OCI-LY7 (cell line): ENCODE measurements around the gene CHADL. TPM values are rescaled to one million over a fixed set of nuclear protein-coding genes. Genes with fewer than 3 reads are reported as not detected.

Experiments
- BruUV-seq: library from RNA; stranded (reverse); fragments of 400-500 nt; replicated peaks from 2 replicates; lab custom pipeline; 2021; lab: Mats Ljungman, UMichigan
- CTCF ChIA-PET: fragments of 300-600 bp; sonication (Branson Sonifier 250); formaldehyde crosslinking; loops from one replicate; lab custom pipeline; 2022; ENCODE audit warnings: antibody characterized with exemption; ENCODE audit not compliant: unreplicated experiment; lab: Charles Lee
- POLR2A ChIA-PET: fragments of 300-600 bp; sonication (Branson Sonifier 250); formaldehyde crosslinking; loops from one replicate; lab custom pipeline; 2022; ENCODE audit warnings: antibody characterized with exemption; lab: Charles Lee
- DNase-seq: peaks from one replicate; pipeline ENCODE4 v3.0.0-alpha.2; 2015; ENCODE audit warnings: low spot score
- H2AFZ ChIP-seq: fragments of 200-600 bp; sonication (generic), shearing (Covaris generic); 2 replicates; pipeline ENCODE4 v1.6.1; 2014; ENCODE audit warnings: mild to moderate bottlenecking, antibody characterized with exemption, low read length, moderate library complexity
- H3K27ac ChIP-seq: fragments of 200-600 bp; sonication (generic); 2 replicates; pipeline ENCODE4 v1.5.1; 2014; ENCODE audit warnings: mixed run types, low read depth, mild to moderate bottlenecking, moderate library complexity, low read length, inconsistent platforms; ENCODE audit not compliant: poor library complexity, severe bottlenecking
- H3K36me3 ChIP-seq: fragments of 200-600 bp; sonication (generic); 2 replicates; pipeline ENCODE4 v1.6.1; 2014; ENCODE audit warnings: mild to moderate bottlenecking, antibody characterized with exemption, low read length, moderate library complexity, mixed read lengths; ENCODE audit not compliant: insufficient read depth
- H3K4me1 ChIP-seq: fragments of 200-600 bp; sonication (generic); 2 replicates; pipeline ENCODE4 v1.5.1; 2014; ENCODE audit warnings: mild to moderate bottlenecking, low read length; ENCODE audit not compliant: insufficient read depth, poor library complexity, severe bottlenecking
- H3K4me2 ChIP-seq: fragments of 200-600 bp; sonication (generic); 2 replicates; pipeline ENCODE4 v1.6.1; 2014; ENCODE audit warnings: mild to moderate bottlenecking, low read length
- H3K4me3 ChIP-seq: fragments of 200-600 bp; sonication (generic); 2 replicates; pipeline ENCODE4 v1.5.1; 2014; ENCODE audit warnings: mild to moderate bottlenecking, low read depth, low read length; ENCODE audit not compliant: poor library complexity, severe bottlenecking
- H3K79me2 ChIP-seq: fragments of 200-600 bp; sonication (generic); 2 replicates; pipeline ENCODE4 v1.6.1; 2016; ENCODE audit warnings: low read depth, mild to moderate bottlenecking, low read length, moderate library complexity, mixed read lengths; ENCODE audit not compliant: insufficient read depth
- H3K9me2 ChIP-seq: fragments of 200-600 bp; sonication (generic); 2 replicates; pipeline ENCODE4 v1.6.1; 2016; ENCODE audit warnings: mild to moderate bottlenecking, low read length, mixed read lengths; ENCODE audit not compliant: insufficient read depth
- H3K9me3 ChIP-seq: fragments of 200-600 bp; sonication (generic); 2 replicates; pipeline ENCODE4 v1.6.1; 2014; ENCODE audit warnings: mild to moderate bottlenecking, mixed run types, low read length, mixed read lengths
- H4K20me1 ChIP-seq: fragments of 200-600 bp; sonication (generic); 2 replicates; pipeline ENCODE4 v1.6.1; 2014; ENCODE audit warnings: mild to moderate bottlenecking, antibody characterized with exemption, low read length, moderate library complexity, mixed read lengths; ENCODE audit not compliant: insufficient read depth
- CTCF ChIP-seq: fragments of 200-600 bp; sonication (generic); conservative IDR thresholded peaks from 2 replicates; pipeline ENCODE4 v1.5.1; 2014; ENCODE audit warnings: mild to moderate bottlenecking, antibody characterized with exemption, low read length, moderate library complexity, mixed read lengths
- EZH2phosphoT487 ChIP-seq: fragments of 200-600 bp; sonication (generic); IDR thresholded peaks from 2 replicates; pipeline ENCODE4 v1.6.1; 2018; ENCODE audit warnings: low read depth, borderline replicate concordance, mild to moderate bottlenecking, mixed run types, antibody characterized with exemption, low read length, moderate library complexity, mixed read lengths
- intact Hi-C: fragments of 100-400 bp; cut with micrococcal nuclease; formaldehyde crosslinking; loops from one replicate; pipeline ENCODE4 v1.10.0; 2022; ENCODE audit not compliant: unreplicated experiment
- total RNA-seq, 2 experiments: library from RNA; depleted of rRNA in 1 of 2; stranded (reverse); fragments of >200 nt in 1 of 2; shearing (Covaris generic) in 1 of 2; gene quantifications; 2 replicates each; pipeline ENCODE4 v1.2.3, GENCODE V29; 2014 to 2022

CHADL gene
- total RNA-seq, 2 experiments from 2014 or later = 0.42 to 0.60 TPM

DNA sequence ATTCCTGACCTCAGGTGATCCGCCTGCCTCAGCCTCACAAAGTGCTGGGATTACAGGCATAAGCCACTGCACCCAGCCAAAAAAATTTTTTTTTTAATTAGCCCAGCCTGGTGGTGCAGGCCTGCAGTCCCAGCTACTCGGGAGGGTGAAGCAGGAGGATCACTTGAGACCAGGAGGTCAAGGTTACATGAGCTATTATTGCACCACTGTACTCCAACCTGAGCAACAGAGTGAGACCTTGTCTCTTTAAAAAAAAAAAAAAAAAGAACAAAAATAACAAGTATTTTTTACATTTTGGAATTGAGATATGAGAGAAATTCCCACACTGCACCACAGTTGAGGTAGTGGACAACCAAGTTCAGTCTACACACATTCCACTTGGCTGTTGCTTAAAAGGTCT lies 49.3 kb downstream of the CHADL start:
- ChIA-PET CTCF (no interaction called here), POLR2A (interaction anchor here (0.6 to 0.7 kb wide), 2 partner anchors 163 to 1731 kb away, joined by 3 read pairs; no protein-coding TSS in a partner anchor)
- no peaks in the 10 kb centered on the region for H3K4me1 ChIP-seq
- no peak overlapping the region for H3K27ac ChIP-seq
- no peak for TF ChIP-seq CTCF
- no peak for TF ChIP-seq EZH2phosphoT487
- H3K79me2 ChIP-seq = no peaks in the 10 kb centered on the region
- intact Hi-C loops = no loop called here
- no peaks in the 10 kb centered on the region for H3K9me3 ChIP-seq
- H4K20me1 ChIP-seq = no peaks in the 10 kb centered on the region
- H3K4me2 ChIP-seq = no peak overlapping the region
- H3K9me2 ChIP-seq = no peaks in the 10 kb centered on the region
- no TSS peak for BruUV-seq
- no peaks in the 10 kb centered on the region for H3K36me3 ChIP-seq
- DNase-seq = no peak
- H2AFZ ChIP-seq = no peak overlapping the region
- H3K4me3 ChIP-seq = no peak overlapping the region

DNA sequence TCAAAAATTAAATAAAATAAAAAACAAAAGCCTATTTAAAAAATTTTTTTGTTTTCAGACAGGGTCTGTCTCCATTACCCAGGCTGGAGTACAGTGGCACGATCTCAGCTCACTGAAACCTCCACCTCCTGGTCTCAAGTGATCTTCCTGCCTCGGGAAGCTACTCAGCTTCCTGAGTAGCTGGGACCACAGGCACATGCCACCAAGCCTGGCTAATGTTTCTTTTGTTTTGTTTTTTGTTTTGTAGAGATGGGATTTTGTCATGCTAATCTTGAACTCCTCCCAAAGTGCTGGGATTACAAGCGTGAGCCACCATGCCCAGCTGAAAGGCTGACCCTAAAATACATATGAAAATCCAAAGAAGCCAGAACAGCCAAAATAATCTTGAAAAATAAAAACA lies 56.1 kb downstream of the CHADL start:
- no peak for DNase-seq
- BruUV-seq = no TSS peak
- Histone ChIP-seq H3K9me2 (no peaks in the 10 kb centered on the region), H3K9me3 (no peaks in the 10 kb centered on the region), H2AFZ (no peak overlapping the region), H3K4me1 (no peaks in the 10 kb centered on the region), H3K79me2 (no peaks in the 10 kb centered on the region), H3K27ac (no peak overlapping the region), H3K36me3 (peaks cover 11% of the 10 kb centered on the region), H3K4me2 (no peak overlapping the region), H4K20me1 (no peaks in the 10 kb centered on the region), H3K4me3 (no peak overlapping the region)
- no peak for TF ChIP-seq CTCF
- TF ChIP-seq EZH2phosphoT487 = no peak
- intact Hi-C loops = loop anchor here (10.0 kb wide), 1 partner anchor 240 kb away; no protein-coding TSS in a partner anchor
- ChIA-PET POLR2A (no interaction called here), CTCF (no interaction called here)

DNA sequence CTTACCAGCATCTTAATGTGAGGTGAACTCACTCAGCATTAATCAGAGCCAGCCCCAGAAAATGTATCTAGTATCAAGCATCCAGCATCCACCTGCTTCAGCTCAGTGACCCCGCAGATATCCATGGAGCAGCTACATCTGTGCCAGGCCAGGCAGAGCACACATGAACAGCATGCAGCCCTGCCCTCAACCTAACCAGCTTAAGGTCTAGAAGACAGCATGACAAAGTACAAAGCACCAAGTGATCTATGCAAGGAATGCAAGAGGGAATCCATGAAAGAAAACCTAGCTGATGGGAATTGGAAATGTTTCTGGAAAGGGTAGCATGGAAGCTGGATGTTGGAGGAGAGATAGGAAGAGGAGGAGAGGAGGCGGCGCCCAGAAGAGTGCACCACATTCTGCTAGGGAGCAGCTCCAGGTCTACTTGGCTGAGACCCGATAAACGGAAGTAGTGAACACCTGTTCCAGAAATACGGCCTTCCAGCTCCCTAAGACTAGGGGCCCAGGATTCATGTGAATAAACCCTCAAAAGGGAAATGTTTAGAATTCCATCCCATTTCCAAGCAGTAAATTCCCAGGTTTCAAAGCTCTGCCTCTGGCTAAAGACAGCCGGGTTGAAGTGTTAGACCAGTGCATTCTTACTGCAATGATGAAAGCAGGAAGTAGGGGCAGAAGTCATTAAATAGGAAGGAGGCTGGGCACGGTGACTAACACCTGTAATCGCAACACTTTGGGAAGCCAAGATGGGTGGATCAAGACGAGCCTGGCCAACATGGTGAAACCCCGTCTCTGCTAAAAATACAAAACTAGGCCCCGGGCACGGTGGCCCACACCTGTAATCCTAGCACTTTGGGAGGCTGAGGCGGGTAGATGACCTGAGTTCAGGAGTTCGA lies 59.1 kb downstream of the CHADL start:
- Histone ChIP-seq H3K4me2 (no peak overlapping the region), H3K9me2 (no peaks in the 10 kb centered on the region), H3K4me1 (no peaks in the 10 kb centered on the region), H3K9me3 (no peaks in the 10 kb centered on the region), H3K79me2 (no peaks in the 10 kb centered on the region), H2AFZ (no peak overlapping the region), H3K27ac (no peak overlapping the region), H3K4me3 (no peak overlapping the region), H4K20me1 (no peaks in the 10 kb centered on the region), H3K36me3 (peaks cover 40% of the 10 kb centered on the region)
- intact Hi-C loops = loop anchor here (10.0 kb wide), 1 partner anchor 237 kb away; no protein-coding TSS in a partner anchor
- no peak for TF ChIP-seq EZH2phosphoT487
- TF ChIP-seq CTCF = no peak
- ChIA-PET CTCF (no interaction called here), POLR2A (interaction anchor here (0.7 kb wide), 1 partner anchor 38 kb away, joined by 3 read pairs; no protein-coding TSS in a partner anchor)
- no peak for DNase-seq
- no TSS peak for BruUV-seq
